HEK293 (cell line): ENCODE data around the gene SLC3A2.

ENCODE experiments used
- CTCF ChIA-PET: fragments of 350-600 bp; formaldehyde crosslinking; extraction: SDS; loops from one replicate; lab custom pipeline; 2021; ENCODE audit warnings: antibody characterized with exemption; lab: Yijun Ruan, JAX
- POLR2A ChIA-PET: fragments of 300-600 bp; formaldehyde crosslinking; extraction: SDS; loops from one replicate; lab custom pipeline; 2020; ENCODE audit warnings: antibody characterized with exemption, inconsistent platforms; lab: Yijun Ruan, JAX
- H3K27ac ChIP-seq: fragments of 200-500 bp; sonication (Bioruptor generic); 2 replicates; pipeline ENCODE4 v1.5.1; 2014; ENCODE audit warnings: low read depth, low read length, control low read depth, inconsistent platforms; ENCODE audit errors: extremely low read depth
- H3K36me3 ChIP-seq, 2 experiments: fragments of 200-500 bp in 1 of 2; sonication (Bioruptor generic) in 1 of 2; 1 replicate in 1 of 2; 2 replicates in 1 of 2; pipeline ENCODE4 v1.5.1; 2014 to 2017; ENCODE audit warnings: inconsistent platforms in 2 of 2, low read length in 2 of 2; ENCODE audit not compliant: control insufficient read depth in 2 of 2, insufficient read depth in 1 of 2
- H3K4me1 ChIP-seq: fragments of 200-500 bp; sonication (Bioruptor generic); 2 replicates; pipeline ENCODE4 v1.5.1; 2014; ENCODE audit warnings: mild to moderate bottlenecking, low read length, inconsistent platforms; ENCODE audit not compliant: control insufficient read depth, insufficient read depth
- H3K4me3 ChIP-seq: 2 replicates; pipeline ENCODE4 v1.5.1; 2011; ENCODE audit warnings: low read depth, mild to moderate bottlenecking, control low read depth, low read length, moderate library complexity
- H3K9me3 ChIP-seq: fragments of 200-500 bp; sonication (Bioruptor generic); 2 replicates; pipeline ENCODE4 v1.5.1; 2014; ENCODE audit warnings: low read depth, low read length, inconsistent platforms; ENCODE audit not compliant: control insufficient read depth, insufficient read depth
- GFI1B ChIP-seq: fragments of 450-650 bp; formaldehyde crosslinking; IDR thresholded peaks from 2 replicates; pipeline ENCODE4 v1.5.1; 2016; ENCODE audit warnings: missing biosample characterization, missing genetic modification characterization
- GLI4 ChIP-seq: fragments of 450-650 bp; formaldehyde crosslinking; IDR thresholded peaks from 2 replicates; pipeline ENCODE4 v1.5.1; 2016; ENCODE audit warnings: missing biosample characterization, missing genetic modification characterization
- HOXD13 ChIP-seq: sonication (generic); formaldehyde crosslinking; IDR thresholded peaks from 2 replicates; pipeline ENCODE4 v1.8.0; 2022; ENCODE audit warnings: missing genetic modification reagents, borderline replicate concordance
- ZBTB1 ChIP-seq: fragments of 450-650 bp; formaldehyde crosslinking; IDR thresholded peaks from 2 replicates; pipeline ENCODE4 v1.5.1; 2016; ENCODE audit warnings: missing biosample characterization, missing genetic modification characterization
- ZFP41 ChIP-seq: fragments of 450-650 bp; formaldehyde crosslinking; IDR thresholded peaks from 2 replicates; pipeline ENCODE4 v1.5.1; 2016; ENCODE audit warnings: missing biosample characterization, missing genetic modification characterization, borderline replicate concordance
- ZNF169 ChIP-seq: fragments of 450-650 bp; formaldehyde crosslinking; IDR thresholded peaks from 2 replicates; pipeline ENCODE4 v1.5.1; 2016; ENCODE audit warnings: missing biosample characterization, missing genetic modification characterization
- ZNF292 ChIP-seq: fragments of 450-650 bp; formaldehyde crosslinking; IDR thresholded peaks from 2 replicates; pipeline ENCODE4 v1.5.1; 2016; ENCODE audit warnings: low read depth, missing biosample characterization, missing genetic modification characterization, borderline replicate concordance
- ZNF354C ChIP-seq: fragments of 450-650 bp; formaldehyde crosslinking; IDR thresholded peaks from 2 replicates; pipeline ENCODE4 v1.5.1; 2016; ENCODE audit warnings: missing biosample characterization, missing genetic modification characterization, low read depth, borderline replicate concordance
- TF ChIP-seq, protein P1 (sequence below): fragments of 450-650 bp; formaldehyde crosslinking; conservative IDR thresholded peaks from 2 replicates; pipeline ENCODE4 v1.5.1; 2016; ENCODE audit warnings: low read depth, missing biosample characterization, missing genetic modification characterization
- TF ChIP-seq, protein P2 (sequence below): fragments of 450-650 bp; formaldehyde crosslinking; IDR thresholded peaks from 2 replicates; pipeline ENCODE4 v1.5.1; 2016; ENCODE audit warnings: missing biosample characterization, missing genetic modification characterization
- TF ChIP-seq, protein P3 (sequence below): fragments of 450-650 bp; formaldehyde crosslinking; IDR thresholded peaks from 2 replicates; pipeline ENCODE4 v1.5.1; 2017; ENCODE audit warnings: missing biosample characterization, mild to moderate bottlenecking, missing genetic modification characterization, moderate library complexity
- TF ChIP-seq, protein P4 (sequence below): fragments of 450-650 bp; formaldehyde crosslinking; IDR thresholded peaks from 2 replicates; pipeline ENCODE4 v1.5.1; 2016; ENCODE audit warnings: missing biosample characterization, missing genetic modification characterization, low read depth

Gene SLC3A2

DNA sequence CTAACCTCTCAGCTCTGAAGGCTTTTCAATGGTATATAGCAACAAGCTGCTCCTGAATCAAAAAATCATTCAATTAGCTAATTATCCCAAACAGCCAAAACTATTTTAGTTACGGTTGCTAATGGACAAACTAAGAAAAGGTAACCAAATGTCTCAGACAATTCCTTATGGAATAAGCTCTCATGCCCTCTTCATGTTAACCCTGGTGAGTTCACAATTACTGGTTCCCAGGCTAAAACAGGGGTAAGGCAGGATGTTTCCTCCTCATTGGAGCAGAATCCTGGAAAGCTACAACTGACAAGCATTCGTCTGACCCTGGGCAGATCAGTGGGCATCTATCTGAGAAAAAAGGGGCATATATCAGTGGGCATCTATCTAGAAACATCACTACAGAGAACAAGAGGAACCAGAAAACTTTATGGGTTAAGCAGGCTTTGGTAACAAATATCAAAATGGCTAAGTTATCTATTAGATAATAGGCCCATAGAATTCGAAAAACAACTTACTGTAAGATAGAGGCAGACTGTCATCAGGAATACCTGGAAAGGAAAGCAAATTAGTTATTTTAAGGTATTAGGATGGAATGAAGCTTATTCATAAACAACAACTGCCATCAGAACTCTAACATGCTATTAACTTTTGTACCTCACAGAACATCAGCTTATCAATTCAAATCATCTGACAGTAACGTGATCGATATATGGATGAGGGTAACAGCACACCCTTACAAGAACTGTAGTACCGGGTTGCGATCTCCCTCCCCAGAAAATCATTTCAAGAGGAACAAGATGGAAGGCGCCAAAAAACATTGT, 26.5 kb upstream of the SLC3A2 start:
- CTCF ChIA-PET, result interaction anchor here (0.9 to 3.9 kb wide), 3 partner anchors 30 to 67 kb away, joined by 3 to 24 read pairs (median 4); partner anchors contain the start of gene TMEM179B
- POLR2A ChIA-PET, result interaction anchor here (0.6 to 5.5 kb wide), 17 partner anchors 10 to 253 kb away, joined by 3 to 182 read pairs (median 6); partner anchors contain the start of genes C11orf98, CSKMT, MTA2 and NXF1
- peak overlapping the region; percentile 88 for H3K4me3 ChIP-seq
- TF ChIP-seq HOXD13 (CRISPR knock-in tag) (no peak), GFI1B (tag by site-specific recombination) (no peak), ZNF354C (tag by site-specific recombination) (no peak), ZNF292 (tag by site-specific recombination) (no peak), GLI4 (tag by site-specific recombination) (no peak), ZNF169 (tag by site-specific recombination) (no peak)
- TF ChIP-seq, protein P1, sequence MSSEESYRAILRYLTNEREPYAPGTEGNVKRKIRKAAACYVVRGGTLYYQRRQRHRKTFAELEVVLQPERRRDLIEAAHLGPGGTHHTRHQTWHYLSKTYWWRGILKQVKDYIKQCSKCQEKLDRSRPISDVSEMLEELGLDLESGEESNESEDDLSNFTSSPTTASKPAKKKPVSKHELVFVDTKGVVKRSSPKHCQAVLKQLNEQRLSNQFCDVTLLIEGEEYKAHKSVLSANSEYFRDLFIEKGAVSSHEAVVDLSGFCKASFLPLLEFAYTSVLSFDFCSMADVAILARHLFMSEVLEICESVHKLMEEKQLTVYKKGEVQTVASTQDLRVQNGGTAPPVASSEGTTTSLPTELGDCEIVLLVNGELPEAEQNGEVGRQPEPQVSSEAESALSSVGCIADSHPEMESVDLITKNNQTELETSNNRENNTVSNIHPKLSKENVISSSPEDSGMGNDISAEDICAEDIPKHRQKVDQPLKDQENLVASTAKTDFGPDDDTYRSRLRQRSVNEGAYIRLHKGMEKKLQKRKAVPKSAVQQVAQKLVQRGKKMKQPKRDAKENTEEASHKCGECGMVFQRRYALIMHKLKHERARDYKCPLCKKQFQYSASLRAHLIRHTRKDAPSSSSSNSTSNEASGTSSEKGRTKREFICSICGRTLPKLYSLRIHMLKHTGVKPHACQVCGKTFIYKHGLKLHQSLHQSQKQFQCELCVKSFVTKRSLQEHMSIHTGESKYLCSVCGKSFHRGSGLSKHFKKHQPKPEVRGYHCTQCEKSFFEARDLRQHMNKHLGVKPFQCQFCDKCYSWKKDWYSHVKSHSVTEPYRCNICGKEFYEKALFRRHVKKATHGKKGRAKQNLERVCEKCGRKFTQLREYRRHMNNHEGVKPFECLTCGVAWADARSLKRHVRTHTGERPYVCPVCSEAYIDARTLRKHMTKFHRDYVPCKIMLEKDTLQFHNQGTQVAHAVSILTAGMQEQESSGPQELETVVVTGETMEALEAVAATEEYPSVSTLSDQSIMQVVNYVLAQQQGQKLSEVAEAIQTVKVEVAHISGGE (tag by site-specific recombination), result no peak
- TF ChIP-seq, protein P2, sequence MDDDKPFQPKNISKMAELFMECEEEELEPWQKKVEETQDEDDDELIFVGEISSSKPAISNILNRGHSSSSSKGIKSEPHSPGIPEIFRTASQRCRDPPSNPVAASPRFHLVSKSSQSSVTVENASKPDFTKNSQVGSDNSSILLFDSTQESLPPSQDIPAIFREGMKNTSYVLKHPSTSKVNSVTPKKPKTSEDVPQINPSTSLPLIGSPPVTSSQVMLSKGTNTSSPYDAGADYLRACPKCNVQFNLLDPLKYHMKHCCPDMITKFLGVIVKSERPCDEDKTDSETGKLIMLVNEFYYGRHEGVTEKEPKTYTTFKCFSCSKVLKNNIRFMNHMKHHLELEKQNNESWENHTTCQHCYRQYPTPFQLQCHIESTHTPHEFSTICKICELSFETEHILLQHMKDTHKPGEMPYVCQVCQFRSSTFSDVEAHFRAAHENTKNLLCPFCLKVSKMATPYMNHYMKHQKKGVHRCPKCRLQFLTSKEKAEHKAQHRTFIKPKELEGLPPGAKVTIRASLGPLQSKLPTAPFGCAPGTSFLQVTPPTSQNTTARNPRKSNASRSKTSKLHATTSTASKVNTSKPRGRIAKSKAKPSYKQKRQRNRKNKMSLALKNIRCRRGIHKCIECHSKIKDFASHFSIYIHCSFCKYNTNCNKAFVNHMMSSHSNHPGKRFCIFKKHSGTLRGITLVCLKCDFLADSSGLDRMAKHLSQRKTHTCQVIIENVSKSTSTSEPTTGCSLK (tag by site-specific recombination), result no peak
- TF ChIP-seq, protein P3, sequence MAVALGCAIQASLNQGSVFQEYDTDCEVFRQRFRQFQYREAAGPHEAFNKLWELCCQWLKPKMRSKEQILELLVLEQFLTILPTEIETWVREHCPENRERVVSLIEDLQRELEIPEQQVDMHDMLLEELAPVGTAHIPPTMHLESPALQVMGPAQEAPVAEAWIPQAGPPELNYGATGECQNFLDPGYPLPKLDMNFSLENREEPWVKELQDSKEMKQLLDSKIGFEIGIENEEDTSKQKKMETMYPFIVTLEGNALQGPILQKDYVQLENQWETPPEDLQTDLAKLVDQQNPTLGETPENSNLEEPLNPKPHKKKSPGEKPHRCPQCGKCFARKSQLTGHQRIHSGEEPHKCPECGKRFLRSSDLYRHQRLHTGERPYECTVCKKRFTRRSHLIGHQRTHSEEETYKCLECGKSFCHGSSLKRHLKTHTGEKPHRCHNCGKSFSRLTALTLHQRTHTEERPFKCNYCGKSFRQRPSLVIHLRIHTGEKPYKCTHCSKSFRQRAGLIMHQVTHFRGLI (tag by site-specific recombination), result no peak
- TF ChIP-seq, all 188 proteins: peak for 0
- Histone ChIP-seq H3K9me3 (no peaks in the 10 kb centered on the region), H3K36me3 (peaks cover 3 to 42% of the 10 kb centered on the region in 2 experiments; a peak in 1 of 3 replicates), H3K4me1 (no peaks in the 10 kb centered on the region), H3K27ac (0 out of 2 replicates have a peak overlapping the region, but pooled peaks have one; percentile 4)

DNA sequence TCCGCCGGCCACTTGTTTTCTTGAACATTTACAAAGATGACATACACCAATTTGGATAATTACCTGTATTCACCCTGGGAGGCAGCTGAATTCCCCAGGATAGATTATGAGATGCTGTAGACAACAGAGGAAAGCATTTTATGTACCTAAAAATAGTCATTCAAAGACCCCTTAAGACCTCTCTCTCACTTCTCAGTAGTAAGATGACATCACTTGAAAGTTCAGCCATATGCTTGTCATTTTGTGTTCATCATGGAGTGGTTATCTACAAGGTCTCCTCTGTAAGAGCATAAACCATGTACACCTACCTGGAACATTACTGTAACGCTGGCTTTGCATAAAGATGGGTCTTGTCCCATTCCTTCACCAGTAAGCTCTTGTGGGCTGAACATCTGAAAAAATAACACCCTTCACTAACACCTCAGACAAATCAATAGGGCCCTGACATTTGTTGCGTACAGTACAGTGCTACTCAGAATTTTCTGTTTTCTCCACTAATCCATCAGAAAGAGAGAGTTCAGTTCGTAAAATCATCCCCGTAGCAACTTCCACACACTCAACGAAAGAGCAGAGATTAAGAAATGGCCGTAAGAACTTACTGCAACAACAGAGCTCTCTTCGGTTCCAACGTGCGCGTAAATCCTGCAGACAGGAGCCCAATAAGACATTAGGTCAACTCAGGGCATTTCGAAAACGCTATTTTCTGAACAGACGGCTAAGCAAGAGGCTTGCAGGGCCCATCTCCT, 25.7 kb upstream of the SLC3A2 start:
- CTCF ChIA-PET, result interaction anchor here (0.9 to 3.9 kb wide), 3 partner anchors 9 to 68 kb away, joined by 3 to 24 read pairs (median 4); partner anchors contain the start of gene TMEM179B
- Histone ChIP-seq H3K4me1 (no peaks in the 10 kb centered on the region), H3K4me3 (peak overlapping the region; percentile 88), H3K27ac (peak overlapping the region; percentile 80), H3K9me3 (no peaks in the 10 kb centered on the region), H3K36me3 (peaks cover 3 to 42% of the 10 kb centered on the region in 2 experiments; a peak in 1 of 3 replicates)
- POLR2A ChIA-PET, result interaction anchor here (0.8 to 5.5 kb wide), 29 partner anchors 7 to 308 kb away, joined by 3 to 182 read pairs (median 9); partner anchors contain the start of genes AHNAK, C11orf98, CSKMT and EEF1G
- TF ChIP-seq ZBTB1 (tag by site-specific recombination), result no peak
- TF ChIP-seq ZFP41 (tag by site-specific recombination), result no peak
- TF ChIP-seq, protein P4, sequence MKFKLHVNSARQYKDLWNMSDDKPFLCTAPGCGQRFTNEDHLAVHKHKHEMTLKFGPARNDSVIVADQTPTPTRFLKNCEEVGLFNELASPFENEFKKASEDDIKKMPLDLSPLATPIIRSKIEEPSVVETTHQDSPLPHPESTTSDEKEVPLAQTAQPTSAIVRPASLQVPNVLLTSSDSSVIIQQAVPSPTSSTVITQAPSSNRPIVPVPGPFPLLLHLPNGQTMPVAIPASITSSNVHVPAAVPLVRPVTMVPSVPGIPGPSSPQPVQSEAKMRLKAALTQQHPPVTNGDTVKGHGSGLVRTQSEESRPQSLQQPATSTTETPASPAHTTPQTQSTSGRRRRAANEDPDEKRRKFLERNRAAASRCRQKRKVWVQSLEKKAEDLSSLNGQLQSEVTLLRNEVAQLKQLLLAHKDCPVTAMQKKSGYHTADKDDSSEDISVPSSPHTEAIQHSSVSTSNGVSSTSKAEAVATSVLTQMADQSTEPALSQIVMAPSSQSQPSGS (tag by site-specific recombination), result peak; percentile 81
